ENCODE measurements around the gene UBE2Z.

UBE2Z gene

DNA sequence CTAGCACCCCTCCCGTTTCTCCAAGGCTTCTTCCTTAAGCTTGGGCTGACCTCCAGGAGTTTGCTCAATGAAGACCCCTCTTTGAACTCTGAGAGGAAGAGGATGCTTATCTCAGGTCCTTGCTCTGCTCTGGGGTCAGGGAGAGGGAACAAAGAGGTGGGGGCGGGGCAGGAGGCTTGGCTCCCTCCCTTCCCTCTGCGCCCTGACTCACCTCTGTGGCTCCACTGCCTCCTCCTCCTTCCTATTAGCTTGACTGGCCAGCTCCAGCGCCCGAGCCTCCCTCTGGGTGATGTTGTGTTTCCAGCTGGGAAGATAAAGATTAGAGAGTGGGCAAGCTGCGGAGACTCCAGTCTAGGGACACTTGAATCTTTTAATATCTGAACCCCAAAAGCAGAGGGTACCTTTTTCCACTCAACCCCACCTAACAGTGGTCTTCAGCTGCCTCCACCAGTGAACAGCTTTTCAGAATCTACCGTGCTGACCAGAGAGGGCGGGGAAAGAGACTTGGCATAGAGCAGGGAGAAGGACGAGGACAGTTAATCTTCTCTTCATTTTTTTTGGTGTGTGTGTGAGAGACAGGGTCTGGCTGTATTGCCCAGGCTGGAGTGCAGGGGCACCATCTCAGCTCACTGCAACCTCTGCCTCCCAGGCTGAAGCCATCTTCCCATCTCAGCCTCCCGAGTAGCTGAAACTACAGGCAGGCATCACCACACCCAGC lies 53.5 kb downstream of the UBE2Z start:
- peak in 2 of 3 donors; percentile 11 to 33 for DNase-seq

DNA sequence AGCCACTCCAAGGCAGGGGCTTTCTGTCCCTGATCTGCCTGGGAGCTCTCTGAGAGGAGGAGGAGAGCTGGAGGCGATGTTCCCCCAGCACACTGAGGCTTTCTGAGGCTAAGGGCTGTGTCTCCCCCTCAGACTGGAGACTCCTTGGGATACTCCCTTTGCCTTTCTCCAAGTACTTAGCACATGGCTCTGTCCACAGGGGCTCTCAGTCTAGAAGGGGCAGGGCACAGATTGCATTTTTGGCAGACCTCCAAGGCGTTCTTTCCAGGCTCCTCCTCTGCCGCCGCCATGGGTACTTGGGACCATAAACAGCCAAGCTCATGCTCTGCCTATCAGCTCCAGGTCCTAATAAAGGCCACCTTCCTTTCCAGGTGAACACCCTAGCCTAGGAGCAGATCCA lies 62.0 kb downstream of the UBE2Z start:
- DNase-seq = no peak

GRCh38 chr17:48970865-48971687 lies 62.9 kb downstream of the UBE2Z start:
- no peak for DNase-seq

GRCh38 chr17:48972749-48973097 lies 64.5 kb downstream of the UBE2Z start:
- DNase-seq = no peak

GRCh38 chr17:48973806-48974205 lies 65.6 kb downstream of the UBE2Z start:
- DNase-seq = no peak

Measured in suppressor macrophage treated with lipopolysaccharide for 1 hour (primary cell).